D341Med (cell line): Measurements from ENCODE around the gene GJA4.

Experiments used
- DNase-seq: peaks from one replicate; pipeline ENCODE4 v3.0.0; 2012; ENCODE audit warnings: low spot score

GJA4 gene

GRCh38 chr1:34839526-34840305 lies 46.9 kb downstream of the GJA4 start:
- no peak for DNase-seq

DNA sequence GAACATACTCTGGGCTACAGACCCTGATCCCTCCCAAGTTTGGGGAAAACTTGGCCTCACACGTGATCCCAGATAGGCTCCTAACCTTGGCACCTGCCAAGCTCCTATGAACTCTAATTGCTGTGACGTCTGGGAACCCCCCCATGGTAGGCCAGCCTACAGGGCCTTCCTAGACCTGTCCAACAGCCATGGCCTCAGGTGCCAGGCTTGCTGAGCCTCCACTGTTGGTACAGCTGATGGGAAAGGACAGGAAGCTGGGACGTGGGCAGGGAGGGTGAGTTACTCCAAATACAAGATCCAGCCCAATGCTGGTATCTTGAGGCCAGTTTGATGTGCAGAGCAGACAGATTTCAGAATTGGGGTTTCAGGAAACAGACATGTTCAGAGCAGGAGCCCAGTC lies 47.6 kb downstream of the GJA4 start:
- no peak for DNase-seq

DNA sequence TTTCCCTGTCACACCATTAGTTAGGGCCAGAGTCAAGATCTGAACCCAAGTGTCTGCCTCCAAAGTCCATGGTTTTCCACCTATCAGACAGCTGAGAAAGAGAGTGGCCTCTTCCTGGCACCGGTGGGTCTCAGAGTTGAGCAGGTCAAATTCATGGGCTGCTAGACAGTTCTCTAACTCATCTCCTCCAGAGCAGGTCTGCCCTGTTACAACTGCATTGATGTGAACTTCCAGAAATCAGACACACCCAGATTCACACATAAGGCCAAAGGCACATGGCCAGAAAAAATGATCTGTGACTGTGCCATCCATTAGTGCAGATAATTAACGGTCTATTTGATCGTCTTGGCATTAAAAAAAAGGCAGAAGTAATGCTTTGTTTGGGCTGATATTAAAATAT lies 49.3 kb downstream of the GJA4 start:
- DNase-seq: no peak

DNA sequence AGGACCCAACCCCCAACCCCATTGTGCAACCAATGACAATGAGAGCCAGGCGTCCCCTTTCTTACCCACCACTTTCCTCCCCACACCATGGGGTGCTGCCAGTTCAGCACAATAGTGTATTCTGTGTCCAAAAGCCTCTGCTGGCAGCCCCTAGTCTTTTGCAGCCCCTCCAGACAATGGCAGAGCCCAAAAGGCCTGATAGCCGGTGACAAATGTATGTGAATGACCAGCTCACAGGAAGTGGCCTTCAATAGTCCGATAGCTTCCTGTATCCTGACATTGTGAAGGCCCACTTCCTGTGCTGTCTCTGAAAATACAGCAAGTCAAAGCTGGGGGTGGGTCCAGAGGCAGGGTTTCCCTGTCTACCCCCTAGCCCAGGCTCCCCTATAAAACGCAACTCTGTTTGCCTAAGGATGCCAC lies 50.2 kb downstream of the GJA4 start:
- no peak for DNase-seq

- DNase-seq: no peak
Measured at GRCh38 chr1:34843392-34844251, 50.8 kb downstream of the GJA4 start.

- DNase-seq: no peak
Measured at GRCh38 chr1:34844252-34844634, 51.4 kb downstream of the GJA4 start.
